Measurements from ENCODE around the gene ARL11. TPM values are rescaled to one million over a fixed set of nuclear protein-coding genes. Genes with fewer than 3 reads are reported as not detected.

The ARL11 gene
- total RNA-seq, 1 experiment from 2014 or later, result 0.35 TPM

DNA sequence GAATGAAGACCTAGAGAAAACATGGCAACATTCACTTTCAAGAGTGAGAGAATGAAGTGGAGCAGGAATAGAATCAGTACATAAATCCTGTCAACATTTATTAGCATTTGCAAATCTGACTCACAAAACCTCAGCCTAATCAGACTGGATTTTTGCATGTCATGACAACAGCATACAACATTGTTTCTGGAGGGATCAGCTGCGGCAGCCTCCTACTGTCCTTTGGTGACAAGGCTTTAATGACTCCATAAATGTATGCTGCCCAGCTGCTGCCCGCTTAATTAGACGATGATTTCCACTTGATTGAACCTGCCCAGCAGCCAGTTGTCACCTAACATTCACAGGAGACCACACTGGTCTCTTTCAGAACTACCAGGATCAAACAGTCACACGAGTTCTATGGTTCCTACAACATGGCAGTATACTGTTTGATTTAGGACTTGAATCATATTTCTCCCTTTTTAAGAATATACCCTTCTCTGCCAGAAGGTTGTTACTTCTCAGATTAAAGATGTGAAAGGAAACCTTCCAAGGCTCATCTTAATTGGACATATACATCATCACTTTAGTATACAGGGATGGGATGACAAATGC lies 53.6 kb downstream of the ARL11 start (continued):
- TF ChIP-seq, protein P1, sequence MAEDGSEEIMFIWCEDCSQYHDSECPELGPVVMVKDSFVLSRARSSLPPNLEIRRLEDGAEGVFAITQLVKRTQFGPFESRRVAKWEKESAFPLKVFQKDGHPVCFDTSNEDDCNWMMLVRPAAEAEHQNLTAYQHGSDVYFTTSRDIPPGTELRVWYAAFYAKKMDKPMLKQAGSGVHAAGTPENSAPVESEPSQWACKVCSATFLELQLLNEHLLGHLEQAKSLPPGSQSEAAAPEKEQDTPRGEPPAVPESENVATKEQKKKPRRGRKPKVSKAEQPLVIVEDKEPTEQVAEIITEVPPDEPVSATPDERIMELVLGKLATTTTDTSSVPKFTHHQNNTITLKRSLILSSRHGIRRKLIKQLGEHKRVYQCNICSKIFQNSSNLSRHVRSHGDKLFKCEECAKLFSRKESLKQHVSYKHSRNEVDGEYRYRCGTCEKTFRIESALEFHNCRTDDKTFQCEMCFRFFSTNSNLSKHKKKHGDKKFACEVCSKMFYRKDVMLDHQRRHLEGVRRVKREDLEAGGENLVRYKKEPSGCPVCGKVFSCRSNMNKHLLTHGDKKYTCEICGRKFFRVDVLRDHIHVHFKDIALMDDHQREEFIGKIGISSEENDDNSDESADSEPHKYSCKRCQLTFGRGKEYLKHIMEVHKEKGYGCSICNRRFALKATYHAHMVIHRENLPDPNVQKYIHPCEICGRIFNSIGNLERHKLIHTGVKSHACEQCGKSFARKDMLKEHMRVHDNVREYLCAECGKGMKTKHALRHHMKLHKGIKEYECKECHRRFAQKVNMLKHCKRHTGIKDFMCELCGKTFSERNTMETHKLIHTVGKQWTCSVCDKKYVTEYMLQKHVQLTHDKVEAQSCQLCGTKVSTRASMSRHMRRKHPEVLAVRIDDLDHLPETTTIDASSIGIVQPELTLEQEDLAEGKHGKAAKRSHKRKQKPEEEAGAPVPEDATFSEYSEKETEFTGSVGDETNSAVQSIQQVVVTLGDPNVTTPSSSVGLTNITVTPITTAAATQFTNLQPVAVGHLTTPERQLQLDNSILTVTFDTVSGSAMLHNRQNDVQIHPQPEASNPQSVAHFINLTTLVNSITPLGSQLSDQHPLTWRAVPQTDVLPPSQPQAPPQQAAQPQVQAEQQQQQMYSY (CRISPR knock-in tag; IDR thresholded peaks at IDR 0.05), result no peak
- TF ChIP-seq, protein P2, sequence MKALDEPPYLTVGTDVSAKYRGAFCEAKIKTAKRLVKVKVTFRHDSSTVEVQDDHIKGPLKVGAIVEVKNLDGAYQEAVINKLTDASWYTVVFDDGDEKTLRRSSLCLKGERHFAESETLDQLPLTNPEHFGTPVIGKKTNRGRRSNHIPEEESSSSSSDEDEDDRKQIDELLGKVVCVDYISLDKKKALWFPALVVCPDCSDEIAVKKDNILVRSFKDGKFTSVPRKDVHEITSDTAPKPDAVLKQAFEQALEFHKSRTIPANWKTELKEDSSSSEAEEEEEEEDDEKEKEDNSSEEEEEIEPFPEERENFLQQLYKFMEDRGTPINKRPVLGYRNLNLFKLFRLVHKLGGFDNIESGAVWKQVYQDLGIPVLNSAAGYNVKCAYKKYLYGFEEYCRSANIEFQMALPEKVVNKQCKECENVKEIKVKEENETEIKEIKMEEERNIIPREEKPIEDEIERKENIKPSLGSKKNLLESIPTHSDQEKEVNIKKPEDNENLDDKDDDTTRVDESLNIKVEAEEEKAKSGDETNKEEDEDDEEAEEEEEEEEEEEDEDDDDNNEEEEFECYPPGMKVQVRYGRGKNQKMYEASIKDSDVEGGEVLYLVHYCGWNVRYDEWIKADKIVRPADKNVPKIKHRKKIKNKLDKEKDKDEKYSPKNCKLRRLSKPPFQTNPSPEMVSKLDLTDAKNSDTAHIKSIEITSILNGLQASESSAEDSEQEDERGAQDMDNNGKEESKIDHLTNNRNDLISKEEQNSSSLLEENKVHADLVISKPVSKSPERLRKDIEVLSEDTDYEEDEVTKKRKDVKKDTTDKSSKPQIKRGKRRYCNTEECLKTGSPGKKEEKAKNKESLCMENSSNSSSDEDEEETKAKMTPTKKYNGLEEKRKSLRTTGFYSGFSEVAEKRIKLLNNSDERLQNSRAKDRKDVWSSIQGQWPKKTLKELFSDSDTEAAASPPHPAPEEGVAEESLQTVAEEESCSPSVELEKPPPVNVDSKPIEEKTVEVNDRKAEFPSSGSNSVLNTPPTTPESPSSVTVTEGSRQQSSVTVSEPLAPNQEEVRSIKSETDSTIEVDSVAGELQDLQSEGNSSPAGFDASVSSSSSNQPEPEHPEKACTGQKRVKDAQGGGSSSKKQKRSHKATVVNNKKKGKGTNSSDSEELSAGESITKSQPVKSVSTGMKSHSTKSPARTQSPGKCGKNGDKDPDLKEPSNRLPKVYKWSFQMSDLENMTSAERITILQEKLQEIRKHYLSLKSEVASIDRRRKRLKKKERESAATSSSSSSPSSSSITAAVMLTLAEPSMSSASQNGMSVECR (CRISPR knock-in tag; IDR thresholded peaks at IDR 0.05; ENCODE audit: borderline replicate concordance), result no peak

Other genes starting within 250 kb of the ARL11 start
- 3.3 to 4.6 TPM (median 4.2 TPM) in 3 replicates for gene CAB39L, start 184.4 kb upstream of the ARL11 start, total RNA-seq (2021)
- 5.4 to 5.9 TPM (median 5.9 TPM) in 3 replicates for gene SETDB2, start 184.2 kb upstream of the ARL11 start, total RNA-seq (2021)
- 9.3 to 11.9 TPM (median 10.8 TPM) in 3 replicates for gene PHF11, start 132.6 kb upstream of the ARL11 start, total RNA-seq (2021)
- gene RCBTB1, start 42.9 kb upstream of the ARL11 start, total RNA-seq (2021), result 28.3 to 31.8 TPM (median 31.3 TPM) in 3 replicates
- gene EBPL, start 63.0 kb downstream of the ARL11 start, total RNA-seq (2021), result 92.5 to 137 TPM (median 126 TPM) in 3 replicates
- 44.2 to 47.6 TPM (median 44.4 TPM) in 3 replicates for gene KPNA3, start 164.2 kb downstream of the ARL11 start, total RNA-seq (2021)

Data from WTC11 (cell line).